Transverse colon (tissue), 4 donors: ENCODE measurements around the gene PLEKHA6. TPM values are rescaled to one million over a fixed set of nuclear protein-coding genes. Genes with fewer than 3 reads are reported as not detected.
A peak's percentile ranks its signal among the peaks of the same experiment; 100 is the strongest.

Source experiments
- DNase-seq: peaks from one replicate; pipeline ENCODE4 v3.0.0-alpha.2; 2019
- H3K27ac ChIP-seq, 4 donors: fragments of 200-600 bp; sonication (generic); 2 replicates each; pipeline ENCODE4 v1.5.1; 2016 to 2018; ENCODE audit warnings: inconsistent platforms in 4 of 4
- H3K27me3 ChIP-seq: fragments of 200-600 bp; sonication (generic); 2 replicates; pipeline ENCODE4 v1.5.1; 2017; ENCODE audit warnings: inconsistent platforms
- H3K36me3 ChIP-seq, 4 donors: fragments of 200-600 bp; sonication (generic); 2 replicates each; pipeline ENCODE4 v1.5.1; 2017 to 2019; ENCODE audit warnings: inconsistent platforms in 4 of 4
- H3K4me1 ChIP-seq, 4 donors: fragments of 200-600 bp; sonication (generic); 2 replicates each; pipeline ENCODE4 v1.5.1; 2017 to 2020; ENCODE audit warnings: inconsistent platforms in 4 of 4
- H3K4me3 ChIP-seq, 4 donors: fragments of 200-600 bp; sonication (generic); 1 replicate in 1 of 4; 2 replicates in 3 of 4; pipeline versions ENCODE4 v1.5.1 to v1.6.1; 2017 to 2019; ENCODE audit warnings: inconsistent platforms in 4 of 4
- H3K9me3 ChIP-seq, 2 donors: fragments of 200-600 bp; sonication (generic); 2 replicates each; pipeline ENCODE4 v1.5.1; 2017 to 2019; ENCODE audit warnings: inconsistent platforms in 2 of 2
- CTCF ChIP-seq, 5 experiments: fragments of 200-600 bp in 3 of 5; fragments of 450-650 bp in 2 of 5; sonication (generic) in 3 of 5; IDR thresholded peaks; 1 replicate in 2 of 5; 2 replicates in 3 of 5; pipeline ENCODE4 v1.5.1; 2016 to 2017; ENCODE audit warnings: antibody characterized with exemption in 5 of 5, inconsistent platforms in 3 of 5, mild to moderate bottlenecking in 2 of 5, moderate library complexity in 1 of 5
- EP300 ChIP-seq: sonication (generic); formaldehyde crosslinking; IDR thresholded peaks from one replicate; pipeline ENCODE4 v1.6.1; 2017; ENCODE audit warnings: antibody characterized with exemption, low read depth
- POLR2A ChIP-seq: fragments of 450-650 bp; IDR thresholded peaks from one replicate; pipeline ENCODE4 v1.6.1; 2016; ENCODE audit warnings: antibody characterized with exemption, mild to moderate bottlenecking, moderate library complexity
- POLR2AphosphoS5 ChIP-seq, 3 donors: sonication (generic); formaldehyde crosslinking; IDR thresholded peaks; one replicate each; pipeline ENCODE4 v1.6.1; 2016; ENCODE audit warnings: antibody characterized with exemption in 3 of 3
- WGBS, 2 donors: methylation state at CpG; one replicate each; pipeline ENCODE4 v1.1.5; 2018; ENCODE audit warnings: low coverage in 1 of 2; 5-methylcytosine and 5-hydroxymethylcytosine counted together
- in situ Hi-C, 4 donors: fragments of 200-750 bp; cut with MboI; loops; one replicate each; pipeline versions ENCODE4 v1.15.0 to v1.15.1; 2017; ENCODE audit warnings: low sequenced_read_pairs in 3 of 4, low pct_ligation_motif_present in 1 of 4, low pct_unique_long_range_greater_than_20kb in 1 of 4
- intact Hi-C: fragments of 100-400 bp; cut with DNase I; formaldehyde crosslinking; loops from one replicate; pipeline ENCODE4 v1.15.1; 2023; ENCODE audit warnings: low total_unique reads
- total RNA-seq, 4 donors: library from RNA; depleted of rRNA; stranded (reverse); fragments of >200 nt; gene quantifications; one replicate each; pipeline ENCODE4 v1.1.0, GENCODE V29; 2016

PLEKHA6 gene
- total RNA-seq, 4 donors from 2014 or later: 58.7 to 209 (median 97.9) TPM

GRCh38 chr1:204353213-204353910, 6.4 kb downstream of the PLEKHA6 start:
- 89 to 95% methylated on average over 4 to 5 of the region's 5 CpGs for WGBS, 2 donors
- Histone ChIP-seq H3K27ac (no peak overlapping the region), H3K4me1 (peaks cover 21 to 35% (median 29%) of the 10 kb centered on the region in 4 donors), H3K36me3 (no peaks in the 10 kb centered on the region), H3K9me3 (no peaks in the 10 kb centered on the region), H3K4me3 (no peak overlapping the region), H3K27me3 (no peaks in the 10 kb centered on the region)
- no peak for DNase-seq
- intact Hi-C loops: no loop called here
- in situ Hi-C loops: loop anchor here (25.0 kb wide), 2 partner anchors 91 to 491 kb away; partner anchors contain the start of gene SNRPE (in 3 of the 4)
- TF ChIP-seq CTCF (IDR thresholded peaks at IDR 0.05) (no peak), POLR2AphosphoS5 (IDR thresholded peaks at IDR 0.05) (no peak), EP300 (no peak), POLR2A (no peak)

GRCh38 chr1:204350857-204351573, 8.7 kb downstream of the PLEKHA6 start:
- in situ Hi-C loops: loop anchor here (25.0 kb wide), 2 partner anchors 89 to 489 kb away; partner anchors contain the start of gene SNRPE (in 3 of the 4)
- peak; percentile 72 for DNase-seq
- H3K36me3 ChIP-seq: no peaks in the 10 kb centered on the region
- intact Hi-C loops: no loop called here
- TF ChIP-seq POLR2AphosphoS5 (IDR thresholded peaks at IDR 0.05) (no peak), POLR2A (no peak), CTCF (IDR thresholded peaks at IDR 0.05) (no peak), EP300 (no peak)
- 37 to 66% methylated on average over 3 to 20 of the region's 20 CpGs for WGBS, 2 donors
- peaks cover 29 to 57% (median 42%) of the 10 kb centered on the region in 4 donors for H3K4me1 ChIP-seq
- no peak overlapping the region for H3K4me3 ChIP-seq
- H3K27ac ChIP-seq: peak overlapping the region; percentile 81 to 86 (median 84)
- H3K27me3 ChIP-seq: no peaks in the 10 kb centered on the region
- H3K9me3 ChIP-seq: no peaks in the 10 kb centered on the region

- intact Hi-C loops: no loop called here
- H3K4me3 ChIP-seq: no peak overlapping the region
Measured at GRCh38 chr1:204350312-204350711, 9.4 kb downstream of the PLEKHA6 start.

More at GRCh38 chr1:204350312-204350711, 9.4 kb downstream of the PLEKHA6 start:
- no peaks in the 10 kb centered on the region for H3K9me3 ChIP-seq
- in situ Hi-C loops: loop anchor here (25.0 kb wide), 2 partner anchors 88 to 488 kb away; partner anchors contain the start of gene SNRPE (in 3 of the 4)
- no peaks in the 10 kb centered on the region for H3K36me3 ChIP-seq
- H3K27me3 ChIP-seq: no peaks in the 10 kb centered on the region
- 72 to 83% methylated on average over 2 to 6 of the region's 6 CpGs for WGBS, 2 donors
- H3K27ac ChIP-seq: peak overlapping the region; percentile 81 to 86 (median 84)
- no peak for DNase-seq
- TF ChIP-seq POLR2AphosphoS5 (IDR thresholded peaks at IDR 0.05) (no peak), POLR2A (no peak), EP300 (no peak), CTCF (IDR thresholded peaks at IDR 0.05) (no peak)
- peaks cover 31 to 64% (median 47%) of the 10 kb centered on the region in 4 donors for H3K4me1 ChIP-seq
